Stimulated activated CD8-positive, alpha-beta memory T cell treated with anti-CD3 and anti-CD28 coated beads, Interleukin-7, amount 100 ng/mL, for 1 hour (primary cell): ENCODE data around the gene CARD11.

ENCODE experiments used
- DNase-seq, 2 donors: peaks; one replicate each; pipeline ENCODE4 v3.0.0-alpha.2; 2020; ENCODE audit warnings: low read depth in 2 of 2

CARD11 gene

GRCh38 chr7:2982401-2982800 lies 61.3 kb downstream of the CARD11 start:
- DNase-seq = no peak

DNA sequence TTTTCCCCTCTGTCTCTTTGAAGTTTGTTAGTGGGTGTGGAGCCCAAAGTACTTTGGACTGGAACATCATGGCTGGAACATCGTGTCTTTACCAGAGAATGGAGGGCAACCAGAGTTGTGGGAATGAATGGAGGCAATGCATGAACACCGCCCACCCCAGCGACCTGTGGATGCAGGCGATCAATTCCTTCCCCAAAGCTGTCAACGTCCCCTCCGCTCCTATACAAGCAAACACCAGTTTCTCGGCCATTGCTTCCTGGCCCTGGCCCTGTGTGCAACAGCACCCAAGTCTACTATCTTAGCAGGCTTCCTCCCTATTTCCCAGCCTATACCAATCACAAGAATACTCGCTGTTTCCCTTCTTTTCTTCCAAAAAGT lies 62.6 kb downstream of the CARD11 start:
- DNase-seq = no peak

DNA sequence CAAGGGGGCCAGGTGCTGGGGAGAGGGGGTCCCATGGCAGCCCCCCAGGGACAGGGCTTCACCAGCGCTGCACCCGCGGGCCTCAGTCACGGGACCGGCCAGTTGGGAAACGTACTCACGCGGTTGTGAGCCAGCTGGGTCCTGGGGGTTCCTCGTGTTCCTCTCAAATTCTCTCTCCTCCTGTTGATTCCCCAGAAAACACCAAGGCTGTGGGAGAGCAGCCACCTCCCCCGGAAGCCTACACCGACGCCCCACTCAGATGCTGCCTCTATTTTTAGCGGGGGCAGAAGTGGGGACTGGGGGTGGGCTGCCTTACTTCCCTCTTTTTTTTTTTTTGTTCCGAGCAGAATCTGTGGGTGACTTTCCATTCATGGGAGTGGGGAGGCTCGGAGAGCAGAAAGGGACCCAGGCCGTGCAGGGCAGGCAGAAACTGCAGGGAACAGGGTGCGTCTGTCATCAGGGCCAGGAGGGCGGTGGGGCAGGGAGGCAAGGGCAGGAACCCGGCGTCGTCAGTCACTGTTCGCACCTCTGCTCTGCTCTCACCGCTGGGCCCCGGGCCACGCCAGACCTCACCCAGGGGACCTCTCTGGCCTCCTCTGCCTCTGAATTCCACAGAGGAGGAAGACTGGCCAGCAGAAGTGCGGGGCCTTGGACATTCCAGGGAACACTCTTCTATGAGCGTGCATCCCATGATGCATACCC lies 63.1 kb downstream of the CARD11 start:
- DNase-seq = no peak

GRCh38 chr7:2979951-2980350 lies 63.7 kb downstream of the CARD11 start:
- no peak for DNase-seq

DNA sequence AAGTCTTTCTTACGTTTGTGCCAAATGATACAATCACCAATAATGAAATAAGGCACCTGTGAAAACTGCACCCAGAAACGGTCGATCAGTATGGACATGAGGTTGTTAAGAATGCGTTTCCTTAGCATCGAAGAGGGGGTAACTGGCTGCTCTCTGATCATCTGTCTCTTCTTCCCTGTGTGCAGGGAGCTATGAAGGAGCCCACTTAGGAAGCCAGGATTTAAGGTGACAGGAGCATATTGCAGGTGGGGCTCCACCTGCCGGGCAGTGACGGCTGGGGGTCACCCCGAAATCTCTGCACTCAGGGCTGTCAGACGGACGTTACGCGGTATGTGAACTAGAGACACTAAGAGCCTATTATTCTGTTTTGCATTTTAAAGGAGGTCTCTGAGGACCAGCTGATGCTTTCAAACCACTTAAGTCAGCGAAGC lies 64.5 kb downstream of the CARD11 start:
- no peak for DNase-seq

- peak; percentile 38 to 39 for DNase-seq
These were observed 65.3 kb downstream of the CARD11 start for GRCh38 chr7:2978408-2978807.

DNA sequence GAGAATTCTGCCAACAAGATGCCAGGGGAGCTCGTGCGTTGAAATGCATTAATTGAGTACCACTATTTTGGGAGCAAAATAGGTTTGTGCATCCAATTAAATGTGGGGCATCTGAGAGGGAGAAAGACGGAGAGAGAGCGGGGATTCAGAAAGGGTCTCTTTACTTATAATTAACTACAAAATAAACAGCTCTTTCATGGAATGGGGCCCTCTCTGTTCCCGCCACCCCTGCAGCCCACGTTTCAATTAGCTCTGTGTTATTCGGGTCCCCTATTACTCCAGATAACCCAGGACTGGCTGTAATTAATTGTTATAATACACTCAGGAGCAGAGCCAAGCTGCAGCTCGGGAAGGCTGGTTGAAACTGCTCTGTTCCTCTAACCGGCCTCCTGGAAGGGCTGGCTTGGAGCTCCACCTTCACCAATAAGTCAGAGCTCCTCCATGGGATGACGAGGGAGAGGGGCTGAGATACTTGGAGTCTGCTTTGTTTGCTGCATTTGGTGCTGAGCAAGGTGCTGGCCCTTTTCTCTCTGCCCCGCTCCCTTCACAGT lies 67.8 kb downstream of the CARD11 start:
- DNase-seq = no peak

DNA sequence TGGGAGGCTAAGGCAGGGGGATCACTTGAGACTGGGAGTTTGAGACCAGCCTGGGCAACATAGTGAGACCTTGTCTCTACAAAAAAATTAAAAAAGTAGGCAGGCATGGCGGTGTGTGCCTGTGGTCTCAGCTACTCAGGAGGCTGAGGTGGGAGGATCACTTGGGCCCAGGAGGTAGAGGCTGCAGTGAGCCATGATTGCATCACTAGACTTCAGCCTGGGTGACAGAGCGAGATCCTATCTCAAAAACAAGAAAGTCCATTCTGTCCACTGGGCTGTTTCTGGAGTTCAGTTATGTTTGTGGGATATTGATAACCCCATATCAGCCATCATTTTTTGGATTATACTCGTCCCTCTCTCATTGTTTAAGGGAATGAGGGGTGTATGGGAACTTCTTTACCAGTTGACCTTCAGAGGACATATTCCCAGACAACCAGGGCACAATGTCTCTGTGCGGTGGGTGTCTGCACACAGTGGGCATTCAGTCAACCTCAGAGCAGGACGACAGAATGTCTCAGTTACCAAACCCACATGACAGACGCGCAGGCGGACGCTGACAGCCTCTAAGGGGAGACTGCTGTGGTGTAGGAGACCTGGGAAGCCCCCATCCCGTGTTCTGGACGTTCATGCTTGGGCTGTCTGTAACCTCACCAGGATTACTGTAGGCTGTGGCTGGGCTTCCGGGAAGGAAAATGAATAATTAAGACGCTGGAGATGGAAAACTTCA lies 69.4 kb downstream of the CARD11 start:
- DNase-seq = no peak

DNA sequence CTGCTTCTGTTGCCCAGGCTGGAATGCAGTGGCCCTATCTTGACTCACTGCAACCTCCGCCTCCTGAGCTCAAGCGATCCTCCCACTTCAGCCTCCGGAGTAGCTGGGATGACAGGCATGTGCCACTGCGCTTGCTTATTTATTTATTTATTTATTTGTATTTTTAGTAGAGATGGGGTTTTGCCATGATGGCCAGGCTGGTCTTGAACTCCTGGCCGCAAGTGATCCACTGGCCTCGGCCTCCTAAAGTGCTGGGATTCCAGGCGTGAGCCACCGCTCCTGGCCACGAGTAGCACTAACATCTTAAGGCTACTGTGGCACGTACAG lies 70.9 kb downstream of the CARD11 start:
- DNase-seq = no peak

DNA sequence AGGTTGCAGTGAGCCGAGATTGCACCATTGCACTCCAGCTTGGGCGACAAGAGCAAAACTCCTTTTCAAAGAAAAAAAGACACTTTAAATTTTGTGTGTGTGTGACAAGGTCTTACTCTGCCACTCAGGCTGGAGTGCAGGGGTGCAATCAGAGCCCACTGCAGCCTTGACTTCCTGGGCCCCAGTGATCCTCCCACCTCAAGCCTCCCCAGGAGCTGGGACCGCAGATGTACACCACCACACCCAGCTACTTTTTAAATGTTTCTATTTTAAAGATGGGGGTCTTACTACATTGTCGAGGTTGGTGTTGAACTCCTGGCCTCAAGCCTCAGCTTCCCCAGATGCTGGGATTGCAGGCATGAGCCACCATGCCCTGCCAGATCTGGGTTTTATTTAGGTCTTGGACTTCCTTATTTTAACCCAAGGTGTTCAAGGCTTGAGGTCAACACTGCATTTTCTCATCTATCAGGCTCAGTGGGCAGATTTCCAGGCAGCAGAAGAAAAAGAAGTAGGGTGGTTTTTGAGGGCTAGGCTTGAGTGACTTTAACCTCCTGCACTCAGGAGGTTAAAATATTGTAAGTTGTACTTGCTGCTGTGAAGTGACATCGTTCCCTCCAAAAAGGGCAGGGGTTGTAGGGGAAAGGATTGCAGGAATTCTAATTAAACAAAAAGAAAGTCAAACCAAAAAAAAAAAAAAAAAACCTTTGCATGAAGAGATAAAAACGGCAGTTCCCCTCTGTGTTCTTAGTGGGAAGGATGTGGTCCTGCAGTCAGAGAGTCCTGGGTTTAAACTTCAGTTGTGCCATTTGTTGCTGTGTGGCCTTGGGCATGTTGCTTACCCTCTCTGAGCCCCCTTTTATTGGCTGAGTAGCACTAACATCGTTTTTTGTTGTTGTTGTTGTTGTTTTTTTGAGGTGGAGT lies 71.5 kb downstream of the CARD11 start:
- DNase-seq = no peak

- no peak for DNase-seq
These were observed 72.8 kb downstream of the CARD11 start for GRCh38 chr7:2970861-2971260.

DNA sequence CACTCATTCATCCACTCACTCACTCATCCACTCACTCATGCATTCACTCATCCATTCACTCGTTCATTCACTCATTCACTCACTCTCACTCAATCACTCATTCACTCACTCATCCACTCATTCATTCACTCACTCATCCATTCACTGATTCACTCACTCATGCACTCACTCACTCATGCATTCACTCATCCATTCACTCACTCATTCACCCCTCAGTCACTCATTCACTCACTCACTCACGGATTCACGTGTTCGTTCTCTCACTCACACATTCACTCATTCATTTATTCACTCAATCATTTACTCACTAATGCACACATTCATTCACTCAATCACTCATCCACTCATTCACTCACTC lies 73.4 kb downstream of the CARD11 start:
- DNase-seq = no peak

DNA sequence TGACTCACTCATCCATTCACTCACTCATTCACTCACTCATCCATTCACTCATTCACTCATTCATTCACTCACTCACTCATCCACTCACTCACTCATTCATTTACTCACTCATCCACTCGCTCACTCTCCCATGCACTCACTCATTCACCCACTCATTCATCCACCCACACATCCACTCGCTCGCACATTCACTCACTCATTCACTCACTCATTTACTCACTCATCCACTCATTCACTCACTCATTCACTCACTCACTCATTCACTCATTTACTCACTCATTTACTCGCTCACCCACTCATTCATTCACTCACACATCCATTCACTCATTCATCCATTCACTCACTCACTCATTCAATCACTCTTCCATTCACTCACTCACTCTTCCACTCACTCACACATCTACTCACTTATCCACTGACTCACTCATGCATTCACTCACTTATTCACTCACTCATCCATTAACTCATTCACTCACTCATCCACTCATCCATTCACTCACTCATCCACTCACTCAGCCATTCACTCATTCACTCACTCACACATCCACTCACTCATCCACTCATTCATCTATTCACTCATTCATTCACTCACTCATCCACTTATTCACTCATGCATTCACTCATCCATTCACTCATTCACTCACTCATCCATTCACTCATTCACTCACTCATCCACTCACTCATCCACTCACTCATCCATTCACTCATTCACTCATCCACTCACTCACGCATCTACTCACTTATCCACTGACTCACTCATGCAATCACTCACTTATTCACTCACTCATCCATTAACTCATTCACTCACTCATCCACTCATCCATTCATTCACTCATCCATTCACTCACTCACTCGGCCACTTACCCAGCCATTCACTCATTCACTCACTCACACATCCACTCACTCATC lies 74.0 kb downstream of the CARD11 start:
- no peak for DNase-seq

- DNase-seq = no peak
These were observed 74.9 kb downstream of the CARD11 start for GRCh38 chr7:2968616-2969397.

GRCh38 chr7:2968176-2968575 lies 75.5 kb downstream of the CARD11 start:
- DNase-seq = no peak

DNA sequence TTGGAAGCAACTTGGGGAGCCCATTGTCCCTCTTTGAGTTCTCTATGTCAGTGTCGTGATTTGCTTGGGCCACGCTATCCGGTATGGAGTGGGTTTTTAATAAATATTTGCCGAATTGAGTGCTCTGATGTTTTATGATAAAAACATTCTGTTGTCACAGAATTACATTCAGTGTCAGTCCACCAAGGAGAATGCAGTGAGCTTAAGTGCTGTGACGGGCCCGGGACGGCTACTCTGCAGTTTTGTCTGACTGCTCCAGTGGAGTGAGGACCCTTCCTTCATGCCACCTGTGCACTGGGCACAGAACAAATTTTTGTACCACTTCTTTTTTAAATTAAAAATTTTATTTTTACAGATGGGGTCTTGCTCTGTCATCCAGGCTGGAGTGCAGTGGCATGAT lies 76.0 kb downstream of the CARD11 start:
- no peak for DNase-seq

- DNase-seq = no peak
These were observed 76.4 kb downstream of the CARD11 start for GRCh38 chr7:2967253-2967652.

DNA sequence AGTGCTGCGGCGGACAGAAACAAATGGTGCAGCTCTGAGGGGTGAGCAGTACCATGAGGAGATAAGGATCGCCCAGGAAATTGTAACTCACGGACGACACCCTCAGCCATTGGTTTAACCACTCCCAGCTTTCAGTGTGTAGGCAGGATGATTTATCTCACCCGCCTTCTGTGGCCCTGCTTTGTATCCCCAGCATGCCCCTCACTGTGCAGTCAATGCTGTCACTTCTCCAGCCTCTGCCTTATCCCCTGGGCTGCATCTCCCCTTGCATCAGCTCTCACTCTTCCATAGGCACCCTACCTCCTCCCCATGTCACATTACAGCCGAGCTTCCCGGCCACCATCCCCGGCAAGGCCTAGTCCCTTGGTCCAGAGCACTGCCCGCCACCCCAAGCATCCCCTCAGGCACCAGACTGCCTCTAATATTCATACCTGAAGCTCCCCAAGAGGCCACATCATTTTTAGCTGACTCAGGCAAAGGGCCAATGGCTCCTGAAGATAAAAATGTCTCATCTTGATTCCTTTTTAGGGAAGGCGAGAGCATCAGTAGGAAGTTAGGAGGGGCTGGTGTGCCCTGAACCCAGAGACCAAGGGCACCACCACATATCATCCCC lies 77.1 kb downstream of the CARD11 start:
- DNase-seq = no peak

GRCh38 chr7:2965745-2966270 lies 77.9 kb downstream of the CARD11 start:
- DNase-seq = no peak

- DNase-seq = no peak
These were observed 78.4 kb downstream of the CARD11 start for GRCh38 chr7:2965301-2965700.
